GM18498 (cell line): ENCODE measurements around the gene IL1RAPL2.
"Not testable (repeated sequence)": the region's sequence is repeated elsewhere in the genome, so short reads cannot be mapped to it uniquely, and the experiment has no call there.

Source experiments
- ATAC-seq: cut with Tn5 transposase; IDR thresholded peaks from one replicate; pipeline ENCODE4 v1.9.1; 2021; ENCODE audit warnings: mild to moderate bottlenecking, moderate library complexity; ENCODE audit not compliant: unreplicated experiment

Gene IL1RAPL2

DNA sequence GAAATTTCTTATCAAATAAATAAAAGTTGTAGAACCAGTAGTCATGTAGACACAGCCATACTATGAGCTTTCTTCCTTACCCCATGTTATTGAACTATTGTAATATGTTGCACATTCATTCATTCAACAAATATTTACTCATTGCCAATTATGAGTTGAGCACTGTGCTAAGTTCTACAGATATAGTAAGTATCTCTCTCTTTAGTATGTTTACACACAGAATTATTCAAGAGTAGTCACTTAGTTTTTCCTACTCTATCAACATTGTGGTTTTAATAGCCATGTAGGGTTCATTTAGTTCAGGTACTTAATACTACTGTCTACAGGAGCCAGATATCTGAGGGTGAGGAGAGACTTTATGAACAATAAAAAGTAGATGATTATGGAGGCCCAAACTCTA is 568.3 kb downstream of the IL1RAPL2 start:
- ATAC-seq: no peak

DNA sequence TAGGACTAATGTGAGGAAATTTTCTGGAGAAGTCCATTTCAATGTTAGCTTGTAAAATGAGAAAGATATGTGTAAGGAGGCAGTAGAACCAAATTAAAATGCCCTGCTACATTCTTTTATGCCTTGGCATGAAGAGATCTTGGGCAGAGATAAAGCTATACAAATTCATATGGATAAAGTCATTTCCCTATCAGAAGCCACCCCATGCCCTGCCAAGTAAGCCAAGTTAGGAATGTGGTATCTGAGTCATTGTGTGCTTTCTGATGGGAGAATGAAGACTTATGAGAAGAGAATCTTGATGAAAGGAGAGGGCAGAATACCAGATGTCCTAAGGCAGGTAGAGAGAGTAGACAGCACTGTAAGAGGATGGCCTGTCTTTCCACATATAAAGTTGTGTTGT is 570.8 kb downstream of the IL1RAPL2 start:
- no peak for ATAC-seq

DNA sequence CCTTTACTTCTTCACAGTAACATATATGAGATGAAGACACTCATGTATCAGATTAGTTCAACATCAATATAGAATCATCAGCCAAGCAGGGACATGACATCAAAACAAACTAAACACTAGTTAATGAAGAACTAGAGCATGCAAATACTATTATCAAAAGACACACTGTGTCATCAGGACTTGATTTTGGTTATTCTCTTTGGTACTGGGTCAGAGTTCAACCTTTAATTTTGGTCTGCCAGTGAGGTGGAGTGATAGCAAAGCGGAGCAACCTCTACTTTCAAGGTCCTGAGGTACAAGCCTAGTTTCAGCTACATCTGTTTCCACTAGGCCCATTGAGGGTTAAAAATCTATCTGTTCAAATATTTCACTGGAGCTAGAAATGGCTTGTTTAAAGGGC is 584.0 kb downstream of the IL1RAPL2 start:
- ATAC-seq: no peak

DNA sequence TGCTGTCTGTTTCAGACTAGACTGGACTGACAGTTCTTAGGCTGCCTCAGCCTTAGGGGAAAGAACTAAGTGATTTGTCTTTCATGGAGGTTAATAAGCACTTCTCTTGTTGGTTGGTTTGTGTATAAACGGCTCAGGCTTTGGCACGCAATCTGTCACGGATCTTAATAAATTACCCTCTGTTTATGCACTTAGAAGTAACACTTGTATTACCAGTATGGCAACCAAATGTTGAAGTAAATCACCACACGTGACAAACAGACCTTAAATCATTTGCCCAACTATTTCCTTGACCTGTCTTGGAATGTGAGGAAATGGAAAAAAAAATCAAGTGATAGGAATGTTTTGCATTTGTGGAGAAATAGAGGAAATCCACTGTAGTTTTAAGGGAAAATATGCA is 584.6 kb downstream of the IL1RAPL2 start:
- no peak for ATAC-seq

DNA sequence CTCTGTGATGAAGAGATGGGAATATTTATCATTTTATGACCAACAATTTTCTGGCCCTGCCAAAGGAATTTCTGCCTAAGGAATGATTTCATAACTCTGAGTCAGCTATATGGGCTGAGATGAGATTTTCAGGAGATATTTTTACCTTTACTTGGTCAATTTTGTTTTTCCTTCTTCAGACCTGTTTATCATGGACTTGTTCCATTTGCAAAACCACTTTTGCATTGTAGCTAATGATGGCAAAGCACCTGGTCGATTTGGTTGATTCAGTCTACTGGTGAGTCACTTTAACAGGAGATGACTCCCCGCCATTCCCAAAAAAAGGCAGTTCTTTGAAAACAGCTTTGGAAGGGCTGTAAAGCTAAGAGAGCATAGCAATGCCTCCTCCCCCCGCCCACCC is 601.2 kb downstream of the IL1RAPL2 start:
- no peak for ATAC-seq

DNA sequence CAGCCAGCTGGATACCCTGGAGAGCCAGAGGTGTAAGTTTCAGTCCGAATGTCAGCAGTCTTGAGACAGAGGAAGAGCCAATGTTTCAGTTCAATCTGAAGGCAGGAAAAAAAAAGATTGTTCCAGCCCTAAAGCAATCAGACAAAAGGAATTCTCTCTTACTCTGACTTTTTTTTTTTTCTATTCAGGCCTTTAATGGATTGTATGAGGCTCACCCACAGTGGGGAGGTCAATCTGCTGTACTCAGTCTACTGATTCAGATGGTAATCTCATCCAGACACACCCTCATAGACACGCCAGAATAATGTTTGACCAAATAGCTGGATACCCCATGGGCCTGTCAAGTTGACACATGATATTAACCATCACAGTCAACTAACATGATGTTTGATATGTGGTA is 602.6 kb downstream of the IL1RAPL2 start:
- ATAC-seq: no peak

DNA sequence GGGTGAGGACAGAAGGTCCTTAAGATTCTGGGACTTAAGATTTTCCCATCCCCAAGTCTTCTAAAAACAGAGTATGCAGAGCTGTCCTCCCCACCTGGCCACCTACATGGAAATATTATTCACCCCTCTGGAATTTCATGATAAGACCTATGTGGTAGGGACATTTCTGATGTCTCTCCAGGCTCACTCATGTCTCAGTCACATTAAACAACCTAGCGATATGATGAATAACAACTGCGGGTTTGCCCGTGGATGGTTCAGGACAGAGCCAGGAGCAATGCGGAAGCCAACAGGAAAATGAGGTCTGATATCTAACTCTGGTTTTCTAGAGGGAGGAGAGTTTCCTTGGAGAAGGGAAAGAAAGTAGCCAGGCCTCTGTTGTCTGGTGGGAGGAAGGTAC is 607.1 kb downstream of the IL1RAPL2 start:
- no peak for ATAC-seq

DNA sequence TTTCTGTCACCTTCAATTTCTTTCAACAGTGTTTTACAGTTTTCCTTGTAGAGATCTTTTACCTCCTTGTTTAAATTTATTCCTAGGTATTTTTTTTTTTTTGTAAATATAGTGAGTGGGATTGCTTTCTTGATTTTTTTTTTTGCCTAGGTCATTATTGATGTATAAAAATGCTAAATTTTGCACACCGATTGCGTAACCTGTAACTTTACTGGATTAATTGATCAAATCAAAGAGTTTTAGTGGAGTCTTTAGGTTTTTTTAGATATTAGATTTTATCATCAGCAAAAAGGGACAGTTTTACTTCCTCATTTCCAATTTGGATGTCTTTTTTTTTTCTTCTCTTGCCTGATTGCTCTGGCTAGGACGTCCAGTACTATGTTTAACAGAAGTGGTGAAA is 613.6 kb downstream of the IL1RAPL2 start:
- no peak for ATAC-seq

DNA sequence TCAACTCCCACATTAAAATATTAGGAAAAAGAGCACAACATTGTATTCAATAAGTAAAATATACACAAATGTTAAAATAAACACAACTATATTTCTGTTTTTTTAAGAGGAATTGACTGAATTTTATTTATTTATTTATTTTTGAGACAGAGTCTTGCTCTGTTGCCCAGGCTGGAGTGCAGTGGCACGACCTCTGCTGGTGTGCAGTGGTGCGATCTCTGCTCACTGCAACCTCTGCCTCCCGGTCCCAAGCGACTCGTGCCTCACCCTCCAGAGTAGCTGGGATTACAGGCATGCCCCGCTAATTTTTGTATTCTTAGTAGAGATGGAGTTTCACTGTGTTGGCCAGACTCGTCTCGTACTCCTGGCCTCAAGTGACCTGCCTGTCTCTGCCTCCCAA is 623.1 kb downstream of the IL1RAPL2 start:
- ATAC-seq: no peak

DNA sequence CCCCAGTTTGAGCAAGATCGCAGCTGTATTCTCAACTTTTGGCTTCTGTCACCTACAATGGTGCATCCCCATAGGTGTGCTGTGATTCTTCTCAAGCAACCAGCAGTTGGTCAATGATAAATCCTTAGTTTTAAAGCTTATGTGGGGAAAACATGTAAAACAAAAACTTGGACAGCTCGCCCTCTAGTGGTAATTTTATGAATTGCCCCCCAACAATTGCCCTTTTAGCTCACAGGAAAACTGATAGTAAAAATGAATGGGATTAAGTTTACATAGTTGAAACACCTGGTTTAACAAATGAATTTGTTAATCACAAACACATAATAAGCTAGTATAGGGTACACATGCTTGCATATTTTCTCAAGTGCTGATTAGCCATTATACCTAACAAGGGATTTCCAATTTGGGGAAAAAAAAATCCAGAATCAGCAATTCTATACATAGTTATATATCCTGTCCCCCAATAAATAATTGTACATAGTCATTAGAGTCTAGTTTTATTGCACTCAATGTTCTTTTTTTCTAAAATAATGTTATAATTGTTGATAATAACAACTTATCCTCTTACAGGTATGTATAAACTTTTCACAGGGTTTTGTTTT is 624.4 kb downstream of the IL1RAPL2 start:
- no peak for ATAC-seq

DNA sequence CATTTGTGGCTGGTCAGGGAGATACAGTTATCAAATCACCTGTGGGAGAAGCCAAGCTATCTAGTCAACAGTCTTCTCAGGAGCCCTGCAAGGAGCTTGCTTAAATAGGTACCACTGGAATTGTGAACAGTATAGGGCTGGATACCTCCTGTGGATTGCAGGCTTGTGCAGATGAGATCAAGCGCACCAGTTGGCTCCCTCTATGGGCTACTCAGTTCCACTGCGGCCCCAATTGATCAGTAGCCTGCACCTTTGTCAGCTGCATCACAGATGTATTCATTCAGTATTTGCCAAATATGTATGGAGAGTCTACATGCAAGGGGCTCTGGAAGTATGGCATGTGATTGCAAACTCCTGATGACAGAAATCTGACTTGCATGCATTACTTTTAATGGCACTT is 625.9 kb downstream of the IL1RAPL2 start:
- ATAC-seq: peak; percentile 60

DNA sequence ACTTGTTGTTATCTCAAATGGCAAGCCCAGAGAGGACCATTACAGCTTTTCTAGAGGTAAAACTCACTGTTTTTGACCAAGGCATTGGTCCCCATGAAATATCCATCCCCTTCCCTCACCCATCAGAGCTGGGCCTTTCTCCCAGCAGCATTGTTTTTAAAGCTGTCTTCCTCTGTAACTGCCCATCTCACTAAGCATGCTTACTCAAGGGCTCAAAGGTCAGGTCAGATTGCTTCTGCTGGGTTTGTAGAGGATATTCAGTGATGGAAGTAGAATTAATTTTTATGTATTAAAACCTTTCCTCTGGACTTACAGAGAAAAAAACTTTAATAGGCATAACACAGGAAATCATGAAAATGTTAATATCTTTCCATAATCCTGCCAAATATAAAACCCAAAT is 643.4 kb downstream of the IL1RAPL2 start:
- no peak for ATAC-seq

DNA sequence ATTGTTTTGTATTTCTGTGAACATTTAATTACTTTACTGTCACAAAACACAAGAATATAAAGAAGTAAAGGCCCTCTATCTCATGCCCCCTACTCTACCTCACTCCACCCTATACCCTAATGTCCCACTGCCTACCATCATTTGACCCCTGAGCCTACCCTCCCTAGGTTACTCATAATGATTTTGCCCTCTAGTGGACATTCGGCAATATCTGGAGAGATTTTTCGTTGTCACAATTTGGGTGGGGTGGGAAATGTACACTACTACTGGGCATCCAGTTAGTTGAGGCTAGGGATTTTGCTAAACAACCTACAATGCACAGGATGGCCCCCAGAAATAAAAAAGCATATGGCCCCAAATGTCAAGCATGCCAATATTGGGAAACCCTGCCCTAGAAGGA is 644.3 kb downstream of the IL1RAPL2 start:
- ATAC-seq: no peak

DNA sequence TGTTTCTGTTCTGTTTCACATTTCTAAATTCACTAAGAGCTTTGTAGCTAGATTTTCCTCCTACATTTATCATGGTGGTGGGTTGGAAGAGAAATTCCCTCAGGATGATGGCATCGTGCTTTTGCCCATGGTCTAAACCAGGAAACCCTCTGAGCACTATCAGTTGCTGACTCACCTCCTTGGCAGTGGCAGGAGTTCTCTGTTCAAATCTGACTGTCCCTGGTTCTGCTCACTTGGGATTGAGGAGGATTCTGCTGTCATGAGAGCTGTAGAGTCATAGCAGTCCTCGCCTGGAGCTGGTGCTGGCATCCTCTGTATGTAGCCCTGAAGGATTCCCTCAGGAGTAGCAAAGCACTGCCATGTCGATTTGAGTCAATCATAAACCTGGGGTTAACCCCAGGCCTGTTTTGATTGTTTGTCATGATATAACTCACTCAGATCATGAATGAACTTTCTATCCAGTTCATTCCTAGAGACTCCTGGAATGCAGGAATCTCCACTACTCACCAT is 645.1 kb downstream of the IL1RAPL2 start:
- ATAC-seq: no peak

DNA sequence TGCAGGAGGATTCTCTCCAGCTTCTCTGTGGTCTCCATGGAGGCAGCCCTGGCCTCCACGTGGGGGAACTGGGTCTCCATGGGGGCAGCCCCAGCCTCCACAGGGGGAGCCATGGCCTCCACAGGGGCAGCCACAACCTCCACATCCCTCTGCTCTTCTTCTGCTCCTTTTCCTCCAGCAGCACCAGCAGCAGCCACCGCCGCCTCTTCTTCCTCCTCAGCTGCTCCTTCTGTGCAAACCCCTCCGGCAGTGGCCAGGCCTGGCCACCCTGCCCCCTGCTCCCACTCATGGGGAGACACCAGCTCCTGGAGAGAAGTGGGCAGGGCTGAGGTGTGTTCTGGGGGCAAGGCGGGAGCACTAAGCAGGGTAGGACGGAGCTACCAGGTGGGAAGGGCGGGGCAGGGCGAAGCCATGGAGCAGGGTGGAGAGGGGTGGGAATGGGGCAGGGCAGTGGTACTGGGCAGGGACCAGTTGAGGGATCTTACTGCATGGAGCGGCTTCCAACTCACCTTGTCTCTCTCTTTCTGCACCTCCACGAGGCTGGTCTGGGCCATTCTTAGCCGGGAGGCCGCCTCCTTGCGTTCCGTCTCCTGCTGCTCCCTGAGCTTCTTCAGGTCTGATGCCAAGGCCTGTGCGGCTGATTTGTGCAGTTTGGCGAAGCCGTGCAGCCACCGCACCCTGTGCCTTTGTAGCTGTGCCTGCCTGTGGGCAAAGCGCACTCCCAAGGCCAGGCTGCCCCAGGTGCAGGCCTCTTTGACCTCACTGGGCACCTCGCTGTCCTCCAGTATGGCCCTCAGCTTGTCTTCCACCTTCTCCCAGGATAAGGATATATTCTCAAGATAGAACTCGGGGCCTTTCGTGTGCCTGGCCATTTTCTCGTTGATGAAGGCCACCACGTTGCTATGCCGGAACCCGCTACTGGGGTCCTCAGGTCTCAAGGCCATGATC is 653.7 kb downstream of the IL1RAPL2 start:
- no peak for ATAC-seq

DNA sequence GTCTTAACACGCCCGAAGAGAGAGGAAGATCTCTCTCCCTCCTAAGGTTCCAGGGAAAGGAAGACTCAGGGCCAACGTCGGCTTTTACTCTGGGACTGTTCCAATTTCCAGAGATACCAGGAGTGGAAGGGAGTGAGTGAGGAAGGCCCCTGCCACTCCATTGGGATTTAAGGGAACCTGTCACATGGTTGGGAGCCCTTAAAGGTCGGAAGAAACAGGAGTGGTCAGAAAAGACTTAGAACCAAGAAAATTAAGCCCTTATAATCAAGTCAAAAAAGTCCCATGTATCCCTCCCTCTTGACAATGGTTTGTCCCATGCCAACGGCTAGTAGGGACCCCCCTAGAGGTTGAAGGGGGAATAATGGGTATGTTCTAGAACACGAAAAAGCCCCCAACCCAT is 654.6 kb downstream of the IL1RAPL2 start, which contains the start of gene TEX13A:
TEX13A (minus strand) TSS at position 59 of the 400 bp plus-strand sequence. CDS start 297 bp downstream, outside the sequence.
- ATAC-seq: no peak

DNA sequence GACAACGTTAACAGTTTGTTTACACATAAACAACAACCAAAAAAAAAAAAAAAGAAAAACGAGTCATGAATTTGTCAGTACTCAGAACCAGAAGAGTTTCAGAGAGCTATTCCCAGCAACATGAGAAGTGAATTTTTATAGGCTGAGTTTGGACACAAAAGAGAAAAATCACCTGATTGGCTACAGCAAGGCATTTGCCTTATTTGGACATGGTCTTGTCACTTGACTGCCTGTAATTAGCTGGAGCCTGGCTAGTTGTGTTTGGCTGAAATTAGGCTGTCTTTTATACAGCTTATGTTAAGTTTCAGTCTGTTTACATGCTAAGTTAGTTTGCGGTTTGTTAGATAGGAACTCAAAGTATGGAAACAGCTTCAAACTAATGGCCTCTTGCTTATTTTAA is 655.4 kb downstream of the IL1RAPL2 start:
- no peak for ATAC-seq

DNA sequence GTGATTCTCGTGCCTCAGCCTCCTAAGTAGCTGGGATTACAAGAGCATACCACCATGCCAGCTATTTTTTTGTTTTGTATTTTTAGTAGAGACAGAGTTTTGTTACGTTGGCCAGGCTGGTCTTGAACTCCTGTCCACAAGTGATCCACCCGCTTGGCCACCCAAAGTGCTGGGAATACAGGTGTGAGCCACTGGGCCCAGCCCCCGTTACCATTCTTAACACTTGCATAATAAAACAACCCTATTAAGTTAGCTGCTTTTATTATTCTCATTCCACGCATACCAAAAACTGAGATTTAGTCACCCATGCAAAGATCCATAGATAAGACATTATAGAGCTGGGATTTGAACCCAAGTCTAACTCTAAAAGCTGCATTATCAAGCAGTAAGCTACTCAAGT is 660.5 kb downstream of the IL1RAPL2 start:
- no peak for ATAC-seq

DNA sequence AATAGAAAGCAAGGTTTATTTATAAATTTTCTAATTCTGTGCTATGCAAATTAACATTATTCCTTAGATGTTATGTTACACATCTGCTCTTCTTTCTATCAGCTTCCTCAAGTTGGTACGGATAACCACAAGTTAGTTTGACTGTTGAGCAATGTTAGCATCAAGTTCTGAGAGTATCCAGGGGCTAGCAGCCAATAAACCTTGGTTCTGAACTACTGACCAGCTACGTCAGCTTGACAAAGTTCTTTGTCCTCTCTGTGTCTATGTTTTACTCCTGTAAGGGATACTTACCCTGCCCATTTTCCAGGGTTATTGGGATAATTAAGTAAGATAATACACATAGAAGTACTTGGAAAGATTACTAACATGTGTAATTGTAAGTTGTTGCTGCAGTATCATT is 662.6 kb downstream of the IL1RAPL2 start:
- ATAC-seq: no peak

DNA sequence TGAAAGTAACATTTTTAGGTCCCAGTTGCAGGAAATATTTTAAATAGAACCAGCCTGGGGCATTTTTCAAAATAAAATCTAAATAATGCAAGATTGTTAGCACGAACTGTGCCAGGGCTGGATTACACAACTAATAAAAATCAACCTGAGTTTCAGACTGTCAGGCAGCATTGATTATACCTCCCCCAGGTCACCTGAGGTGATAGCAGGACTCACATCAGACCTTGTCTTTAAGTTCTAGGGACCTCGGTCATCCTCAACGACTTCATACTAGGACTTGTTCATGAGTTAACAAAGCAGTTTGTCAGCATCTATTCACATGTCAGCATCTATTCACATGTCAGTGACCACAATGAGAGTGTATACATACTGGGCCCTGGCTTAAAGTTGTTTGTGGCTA is 663.1 kb downstream of the IL1RAPL2 start:
- ATAC-seq: no peak

DNA sequence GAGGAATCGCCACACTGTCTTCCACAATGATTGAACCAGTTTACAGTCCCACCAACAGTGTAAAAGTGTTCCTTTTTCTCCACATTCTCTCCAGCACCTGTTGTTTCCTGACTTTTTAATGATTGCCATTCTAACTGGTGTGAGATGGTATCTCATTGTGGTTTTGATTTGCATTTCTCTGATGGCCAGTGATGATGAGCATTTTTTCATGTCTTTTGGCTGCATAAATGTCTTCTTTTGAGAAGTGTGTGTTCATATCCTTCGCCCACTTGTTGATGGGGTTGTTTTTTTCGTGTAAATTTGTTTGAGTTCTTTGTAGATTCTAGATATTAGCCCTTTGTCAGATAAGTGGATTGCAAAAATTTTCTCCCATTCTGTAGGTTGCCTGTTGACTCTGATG is 671.4 kb downstream of the IL1RAPL2 start:
- ATAC-seq: not testable (repeated sequence)

DNA sequence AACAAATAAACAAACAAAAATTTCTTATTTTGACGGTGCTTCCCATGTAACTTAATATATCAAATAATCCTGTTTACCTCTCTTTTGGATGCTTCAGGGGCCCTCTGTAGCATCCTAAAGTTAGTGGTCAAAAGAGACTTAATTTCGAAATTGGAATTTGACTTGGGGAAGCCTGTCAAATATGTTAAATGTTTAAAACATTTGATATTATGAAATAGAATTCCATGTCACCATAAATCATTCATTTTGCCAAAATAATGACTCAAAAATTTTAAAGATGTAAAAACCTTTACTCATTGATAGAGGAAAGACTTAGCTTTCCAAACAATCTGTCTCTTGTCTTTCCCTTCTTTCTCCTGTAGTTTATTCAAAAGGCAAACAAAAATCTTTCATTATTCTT is 675.1 kb downstream of the IL1RAPL2 start:
- no peak for ATAC-seq
